Kidney (tissue), 14 donors: Measurements from ENCODE around the gene ODAM. TPM values are rescaled to one million over a fixed set of nuclear protein-coding genes. Genes with fewer than 3 reads are reported as not detected.
A peak's percentile ranks its signal among the peaks of the same experiment; 100 is the strongest.

Experiments used
- DNase-seq, 5 donors: peaks; one replicate each; pipeline ENCODE4 v3.0.0-alpha.2; 2013 to 2020
- FAIRE-seq: peaks from 2 replicates; lab custom pipeline; 2012; peaks lifted over from hg19 to GRCh38; lab: Jason Lieb, UNC
- H3K27ac ChIP-seq, 2 donors: one replicate each; pipeline ENCODE4 v1.7.0; 2013; ENCODE audit warnings: low read depth in 2 of 2, low read length in 2 of 2, inconsistent platforms in 1 of 2
- H3K27me3 ChIP-seq: one replicate; pipeline ENCODE4 v1.7.1; 2013; ENCODE audit warnings: low read length, inconsistent platforms; ENCODE audit not compliant: control insufficient read depth, insufficient read depth
- H3K36me3 ChIP-seq, 3 donors: one replicate each; pipeline versions ENCODE4 v1.7.0 to v1.7.1; 2013; ENCODE audit warnings: low read length in 3 of 3, control low read depth in 1 of 3, inconsistent platforms in 1 of 3; ENCODE audit not compliant: insufficient read depth in 3 of 3, control insufficient read depth in 2 of 3
- H3K4me1 ChIP-seq, 3 donors: one replicate each; pipeline versions ENCODE4 v1.7.0 to v1.7.1; 2013; ENCODE audit warnings: low read length in 3 of 3, inconsistent platforms in 1 of 3, low read depth in 1 of 3; ENCODE audit not compliant: control insufficient read depth in 2 of 3, insufficient read depth in 2 of 3
- H3K4me3 ChIP-seq, 3 donors: one replicate each; pipeline versions ENCODE4 v1.7.0 to v1.8.1; 2013; ENCODE audit warnings: low read length in 3 of 3, control low read depth in 1 of 3, inconsistent platforms in 1 of 3
- H3K9ac ChIP-seq, 3 donors: one replicate each; pipeline versions ENCODE4 v1.7.0 to v1.7.1; 2013; ENCODE audit warnings: low read length in 3 of 3, control low read depth in 1 of 3, inconsistent platforms in 1 of 3
- H3K9me3 ChIP-seq, 3 donors: one replicate each; pipeline versions ENCODE4 v1.7.0 to v1.7.1; 2013; ENCODE audit warnings: low read length in 3 of 3, control low read depth in 1 of 3, inconsistent platforms in 1 of 3; ENCODE audit not compliant: control insufficient read depth in 2 of 3, insufficient read depth in 1 of 3
- intact Hi-C: fragments of 100-400 bp; cut with DNase I; formaldehyde crosslinking; loops from one replicate; pipeline ENCODE4 v1.11.1; 2022
- polyA plus RNA-seq: library from polyadenylated mRNA; stranded (reverse); fragments of 350-450 nt; fragmentation: Illumina TruSeq; extraction: RNeasy Lipid Tissue Mini Kit (QIAGEN cat#74804); gene quantifications from one replicate; pipeline ENCODE4 v1.2.3, GENCODE V29; 2014; ENCODE audit warnings: low read depth, low replicate concordance; ENCODE audit not compliant: insufficient read depth
- total RNA-seq: library from RNA; stranded (reverse); fragmentation: NEBNext Ultra II Directional; extraction: Animal tissue kit (Norgen Biotek cat#: 25700); gene quantifications from one replicate; pipeline ENCODE4 v1.2.1, GENCODE V29; 2021
- TF ChIP-seq, protein P1 (sequence below): IDR thresholded peaks from 3 replicates; pipeline ENCODE4 v1.5.1; 2012; ENCODE audit warnings: mild to moderate bottlenecking, moderate library complexity, borderline replicate concordance; ENCODE audit not compliant: insufficient read depth; ENCODE audit errors: extremely low read depth
- donor health status: control.
- donor health status: control.
- donor health status: control.
- donor health status: control.
- donor health status: control.
- donor health status: DM: yes; HTN: yes; CAD: no.
- donor health status: Normal renal cell carcinoma (clear cell type).

The ODAM gene
- total and polyA plus RNA-seq, 2 donors from 2014 or later: 4.0 TPM; not detected in 1

DNA sequence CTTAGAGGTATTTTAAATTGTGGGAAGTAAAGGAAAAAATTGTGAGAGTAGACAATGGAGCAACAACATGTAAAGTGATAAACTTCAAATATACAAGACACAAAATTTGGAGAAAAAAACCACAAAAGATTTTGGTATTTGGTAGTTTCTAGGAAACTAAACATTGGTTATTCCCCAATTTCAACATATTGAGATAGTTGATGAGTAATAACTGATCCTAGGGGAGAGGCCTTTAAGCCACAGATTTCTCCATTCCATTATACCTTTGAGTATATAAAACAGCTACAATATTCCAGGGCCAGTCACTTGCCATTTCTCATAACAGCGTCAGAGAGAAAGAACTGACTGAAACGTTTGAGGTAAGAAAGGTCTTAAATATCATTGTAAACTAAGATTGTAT is 30.3 kb downstream of the ODAM start, which contains the start of gene FDCSP:
FDCSP (plus strand) TSS at position 301 of the 400 bp plus-strand sequence. CDS start 5,071 bp downstream, outside the sequence.
- no peak within 1 kb of the TSS for H3K27ac ChIP-seq
- TF ChIP-seq, protein P1, sequence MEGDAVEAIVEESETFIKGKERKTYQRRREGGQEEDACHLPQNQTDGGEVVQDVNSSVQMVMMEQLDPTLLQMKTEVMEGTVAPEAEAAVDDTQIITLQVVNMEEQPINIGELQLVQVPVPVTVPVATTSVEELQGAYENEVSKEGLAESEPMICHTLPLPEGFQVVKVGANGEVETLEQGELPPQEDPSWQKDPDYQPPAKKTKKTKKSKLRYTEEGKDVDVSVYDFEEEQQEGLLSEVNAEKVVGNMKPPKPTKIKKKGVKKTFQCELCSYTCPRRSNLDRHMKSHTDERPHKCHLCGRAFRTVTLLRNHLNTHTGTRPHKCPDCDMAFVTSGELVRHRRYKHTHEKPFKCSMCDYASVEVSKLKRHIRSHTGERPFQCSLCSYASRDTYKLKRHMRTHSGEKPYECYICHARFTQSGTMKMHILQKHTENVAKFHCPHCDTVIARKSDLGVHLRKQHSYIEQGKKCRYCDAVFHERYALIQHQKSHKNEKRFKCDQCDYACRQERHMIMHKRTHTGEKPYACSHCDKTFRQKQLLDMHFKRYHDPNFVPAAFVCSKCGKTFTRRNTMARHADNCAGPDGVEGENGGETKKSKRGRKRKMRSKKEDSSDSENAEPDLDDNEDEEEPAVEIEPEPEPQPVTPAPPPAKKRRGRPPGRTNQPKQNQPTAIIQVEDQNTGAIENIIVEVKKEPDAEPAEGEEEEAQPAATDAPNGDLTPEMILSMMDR: no peak
- no peaks in the 10 kb centered on the region for H3K27me3 ChIP-seq
- no peak for FAIRE-seq
- intact Hi-C loops: no loop called here
- no peak within 1 kb of the TSS for H3K4me3 ChIP-seq
- DNase-seq: no peak
- H3K4me1 ChIP-seq: no peaks in the 10 kb centered on the region
- no peaks in the 10 kb centered on the region for H3K9me3 ChIP-seq
- no peak within 1 kb of the TSS for H3K9ac ChIP-seq
- no peaks in the 10 kb centered on the region for H3K36me3 ChIP-seq

- FAIRE-seq (peak; percentile 37), DNase-seq (no peak)
- Histone ChIP-seq H3K9ac (no peak overlapping the region), H3K27ac (no peak overlapping the region), H3K9me3 (no peaks in the 10 kb centered on the region), H3K4me1 (no peaks in the 10 kb centered on the region), H3K4me3 (no peak overlapping the region), H3K36me3 (no peaks in the 10 kb centered on the region), H3K27me3 (no peaks in the 10 kb centered on the region)
- intact Hi-C loops: no loop called here
- TF ChIP-seq, protein P1: no peak
Measured at GRCh38 chr4:70236125-70236524, 40.6 kb downstream of the ODAM start.

- Histone ChIP-seq H3K4me3 (no peak overlapping the region), H3K4me1 (no peaks in the 10 kb centered on the region), H3K27ac (no peak overlapping the region), H3K36me3 (no peaks in the 10 kb centered on the region), H3K9me3 (no peaks in the 10 kb centered on the region), H3K9ac (no peak overlapping the region), H3K27me3 (no peaks in the 10 kb centered on the region)
- FAIRE-seq (no peak), DNase-seq (no peak)
- TF ChIP-seq, protein P1: no peak
- intact Hi-C loops: no loop called here
Measured at GRCh38 chr4:70239131-70239883, 43.8 kb downstream of the ODAM start.
